GM12878 (cell line): ENCODE results near the gene ZBTB42. TPM values are rescaled to one million over a fixed set of nuclear protein-coding genes. Genes with fewer than 3 reads are reported as not detected.
A peak's percentile ranks its signal among the peaks of the same experiment; 100 is the strongest.

Experiments
- ATAC-seq: fragments of 200-7000 bp; cut with Tn5 transposase; 3 replicates; pipeline ENCODE4 v1.9.1; 2020; ENCODE audit warnings: mild to moderate bottlenecking, moderate library complexity
- BruUV-seq: library from RNA; stranded (reverse); fragments of 400-500 nt; replicated peaks from 2 replicates; lab custom pipeline; 2021; lab: Mats Ljungman, UMichigan
- CTCF ChIA-PET: fragments of 300-600 bp; sonication (Branson Sonifier 250); formaldehyde crosslinking; extraction: SDS; loops from one replicate; lab custom pipeline; 2021; ENCODE audit warnings: inconsistent platforms; lab: Yijun Ruan, JAX
- POLR2A ChIA-PET: fragments of 350-600 bp; formaldehyde crosslinking; extraction: SDS; loops from one replicate; lab custom pipeline; 2021; ENCODE audit warnings: inconsistent platforms; lab: Charles Lee
- RAD21 ChIA-PET: fragments of 300-600 bp; sonication (Branson Sonifier 250); formaldehyde crosslinking; loops from one replicate; lab custom pipeline; 2023; ENCODE audit warnings: antibody characterized with exemption; ENCODE audit not compliant: unreplicated experiment; lab: Charles Lee
- SMC1A ChIA-PET: fragments of 300-600 bp; sonication (Branson Sonifier 250); formaldehyde crosslinking; loops from one replicate; lab custom pipeline; 2023; ENCODE audit not compliant: unreplicated experiment, uncharacterized antibody; lab: Charles Lee
- DNase-seq: peaks from one replicate; pipeline ENCODE4 v3.0.0-alpha.2; 2011; ENCODE audit warnings: low read depth, low spot score
- FAIRE-seq: peaks from 3 replicates; lab custom pipeline; 2011; peaks lifted over from hg19 to GRCh38; lab: Jason Lieb, UNC
- H2AFZ ChIP-seq: 2 replicates; pipeline ENCODE4 v1.6.0; 2011; ENCODE audit warnings: low read depth, low read length, control low read depth; ENCODE audit not compliant: control insufficient read depth
- H3K27ac ChIP-seq: 2 replicates; pipeline ENCODE4 v1.5.1; 2011; ENCODE audit warnings: control low read depth; ENCODE audit not compliant: control insufficient read depth, insufficient read depth
- H3K27me3 ChIP-seq, 2 experiments: replicated peaks in 1 of 2; 2 replicates each; pipeline versions ENCODE4 v1.6.0 to v1.6.1; 2011; ENCODE audit warnings: low read length in 1 of 2; ENCODE audit not compliant: control insufficient read depth in 2 of 2, insufficient read depth in 2 of 2
- H3K36me3 ChIP-seq, 2 experiments: 2 replicates each; pipeline ENCODE4 v1.5.1; 2011; ENCODE audit warnings: low read length in 1 of 2; ENCODE audit not compliant: control insufficient read depth in 2 of 2, insufficient read depth in 2 of 2
- H3K4me1 ChIP-seq: 2 replicates; pipeline ENCODE4 v1.6.1; 2011; ENCODE audit warnings: mild to moderate bottlenecking, low read length, moderate library complexity, mixed read lengths; ENCODE audit not compliant: control insufficient read depth, insufficient read depth
- H3K4me2 ChIP-seq: 2 replicates; pipeline ENCODE4 v1.6.0; 2011; ENCODE audit warnings: control low read depth; ENCODE audit not compliant: control insufficient read depth, insufficient read depth
- H3K4me3 ChIP-seq: fragments of 200-600 bp; sonication (generic); 2 replicates; pipeline ENCODE4 v1.5.1; 2016
- H3K79me2 ChIP-seq: 2 replicates; pipeline ENCODE4 v1.6.0; 2011; ENCODE audit warnings: low read length; ENCODE audit not compliant: control insufficient read depth, insufficient read depth
- H3K9ac ChIP-seq: 2 replicates; pipeline ENCODE4 v1.8.0; 2011; ENCODE audit warnings: low read length, control low read depth, mixed read lengths; ENCODE audit not compliant: control insufficient read depth, insufficient read depth
- H3K9me3 ChIP-seq: replicated peaks from 3 replicates; pipeline ENCODE4 v1.5.1; 2011; ENCODE audit warnings: mild to moderate bottlenecking, low read length; ENCODE audit not compliant: control insufficient read depth, insufficient read depth
- H4K20me1 ChIP-seq: 2 replicates; pipeline ENCODE4 v1.6.0; 2011; ENCODE audit not compliant: control insufficient read depth, insufficient read depth
- BACH1 ChIP-seq: fragments of 450-650 bp; IDR thresholded peaks from 2 replicates; pipeline ENCODE4 v1.6.1; 2017; ENCODE audit warnings: mild to moderate bottlenecking, borderline replicate concordance
- CBX5 ChIP-seq: sonication (generic); IDR thresholded peaks from 2 replicates; pipeline ENCODE4 v1.6.1; 2016; ENCODE audit warnings: low read depth, moderate library complexity, mild to moderate bottlenecking, inconsistent platforms
- CHD1 ChIP-seq: IDR thresholded peaks from 2 replicates; pipeline ENCODE4 v1.6.1; 2012; ENCODE audit warnings: low read depth, low read length, improper control_type of control experiment
- ESRRA ChIP-seq: IDR thresholded peaks from 2 replicates; pipeline ENCODE4 v1.6.1; 2012; ENCODE audit warnings: mild to moderate bottlenecking, low read length, improper control_type of control experiment
- GABPA ChIP-seq: IDR thresholded peaks from 2 replicates; pipeline ENCODE4 v1.6.1; 2014; ENCODE audit warnings: antibody characterized with exemption, low read depth, mild to moderate bottlenecking, inconsistent platforms
- HDGF ChIP-seq: fragments of 450-650 bp; IDR thresholded peaks from 2 replicates; pipeline ENCODE4 v1.6.1; 2016; ENCODE audit warnings: antibody characterized with exemption
- IKZF1 ChIP-seq: fragments of 450-650 bp; conservative IDR thresholded peaks from 2 replicates; pipeline ENCODE4 v1.6.1; 2017; ENCODE audit warnings: antibody characterized with exemption, mild to moderate bottlenecking
- MXI1 ChIP-seq: fragments of 150-350 bp; IDR thresholded peaks from 2 replicates; pipeline ENCODE4 v1.6.1; 2011; ENCODE audit warnings: low read depth, mild to moderate bottlenecking, inconsistent platforms, low read length, improper control_type of control experiment
- NR2C2 ChIP-seq: IDR thresholded peaks from 2 replicates; pipeline ENCODE4 v1.6.1; 2011; ENCODE audit warnings: borderline replicate concordance, low read depth; ENCODE audit not compliant: control insufficient read depth, insufficient read length
- POU2F2 ChIP-seq: IDR thresholded peaks from 3 replicates; pipeline ENCODE4 v1.6.1; 2011; ENCODE audit warnings: low read depth, mild to moderate bottlenecking, low read length, borderline replicate concordance
- RUNX3 ChIP-seq: IDR thresholded peaks from 2 replicates; pipeline ENCODE4 v1.6.1; 2012; ENCODE audit warnings: low read length, inconsistent platforms
- SIN3A ChIP-seq: IDR thresholded peaks from 2 replicates; pipeline ENCODE4 v1.6.1; 2012; ENCODE audit warnings: low read depth, low read length, improper control_type of control experiment
- SPI1 ChIP-seq: IDR thresholded peaks from 2 replicates; pipeline ENCODE4 v1.6.1; 2011; ENCODE audit warnings: low read depth, mild to moderate bottlenecking, low read length, moderate library complexity, borderline replicate concordance; ENCODE audit not compliant: insufficient read depth
- SUPT20H ChIP-seq: IDR thresholded peaks from 2 replicates; pipeline ENCODE4 v1.6.1; 2011; ENCODE audit warnings: low read depth, mild to moderate bottlenecking, low read length, moderate library complexity, borderline replicate concordance; ENCODE audit not compliant: control insufficient read depth
- TARDBP ChIP-seq: IDR thresholded peaks from 2 replicates; pipeline ENCODE4 v1.6.1; 2016; ENCODE audit warnings: borderline replicate concordance
- ZNF274 ChIP-seq: IDR thresholded peaks from one replicate; pipeline ENCODE4 v1.8.0; 2011; ENCODE audit not compliant: insufficient read length, insufficient read depth
- WGBS: methylation state at CpG from one replicate; pipeline ENCODE4 v1.1.6; 2016; ENCODE audit warnings: low lambda C conversion rate; ENCODE audit not compliant: insufficient replicate concordance, insufficient coverage; ENCODE audit errors: missing lambda C conversion rate; 5-methylcytosine and 5-hydroxymethylcytosine counted together
- in situ Hi-C: fragments of 300-500 bp; cut with MboI; formaldehyde crosslinking; loops from 9 replicates; pipeline ENCODE4 v1.14.3; 2018; ENCODE audit warnings: mixed read lengths
- intact Hi-C: fragments of 100-400 bp; cut with micrococcal nuclease; formaldehyde crosslinking; loops from one replicate; pipeline ENCODE4 v1.14.2; 2022; ENCODE audit not compliant: unreplicated experiment
- polyA plus RNA-seq, 11 experiments: library from polyadenylated mRNA; depleted of rRNA in 4 of 11; unstranded in 6 of 11; stranded (reverse) in 5 of 11; fragments of >200 nt; fragmentation: Nextera tagmentation in 4 of 11; fragmentation: Illumina TruSeq in 1 of 11; extraction: Ambion mirVana in 4 of 11; extraction: Trizol in 1 of 11; gene quantifications; 1 replicate in 1 of 11; 2 replicates in 10 of 11; pipeline versions ENCODE4 v1.2.1 to v1.2.3, GENCODE V29; 2011 to 2016; ENCODE audit warnings: inconsistent platforms in 2 of 11, missing spikeins in 2 of 11, low read depth in 1 of 11
- total RNA-seq, 4 experiments: library from RNA; depleted of rRNA in 3 of 4; stranded (reverse); fragments of >200 nt in 3 of 4; fragmentation: Illumina TruSeq in 1 of 4; extraction: Trizol in 1 of 4; gene quantifications; 2 replicates each; pipeline versions ENCODE4 v1.2.1 to v1.2.3, GENCODE V29; 2013 to 2021
- TF ChIP-seq, protein P1 (sequence below): fragments of 450-650 bp; conservative IDR thresholded peaks from 2 replicates; pipeline ENCODE4 v1.6.1; 2017; ENCODE audit warnings: mild to moderate bottlenecking, moderate library complexity

ZBTB42 gene
- total and polyA plus RNA-seq, 10 of the 15 experiments (the other 5 are each of a cell fraction or from before 2014, with no cell fraction given), result 0.05 to 1.2 (median 0.37) TPM; not detected in 2

GRCh38 chr14:104793703-104793959 is 7.3 kb upstream of the ZBTB42 start:
- FAIRE-seq (no peak), DNase-seq (no peak), ATAC-seq (no peak)
- Histone ChIP-seq H3K27me3 (peaks cover 0 to 3% of the 10 kb centered on the region in 2 experiments; a peak in 1 of 4 replicates), H3K36me3 (peaks cover 0 to 4% of the 10 kb centered on the region in 2 experiments; a peak in 2 of 4 replicates), H3K4me1 (peaks cover 19% of the 10 kb centered on the region), H4K20me1 (no peaks in the 10 kb centered on the region; the same call in 1 of the 2 replicates), H3K4me3 (peak overlapping the region; percentile 68), H3K4me2 (peak overlapping the region; percentile 98), H3K79me2 (peaks cover 26% of the 10 kb centered on the region), H3K27ac (0 out of 2 replicates have a peak overlapping the region, but pooled peaks have one; percentile 47), H2AFZ (no peak overlapping the region), H3K9ac (peak overlapping the region; percentile 87), H3K9me3 (no peaks in the 10 kb centered on the region)
- BruUV-seq, result no TSS peak
- ChIA-PET POLR2A (no interaction called here), CTCF (interaction anchor here (1.4 kb wide), 1 partner anchor 32 kb away, joined by 4 read pairs; no protein-coding TSS in a partner anchor), SMC1A (no interaction called here), RAD21 (no interaction called here)
- 58% methylated on average over 2 of the region's 2 CpGs for WGBS
- no peak for TF ChIP-seq SPI1
- TF ChIP-seq IKZF1, result no peak
- no peak for TF ChIP-seq CBX5
- no peak for TF ChIP-seq NR2C2
- no peak for TF ChIP-seq POU2F2
- no peak for TF ChIP-seq CHD1
- no peak for TF ChIP-seq ZNF274
- TF ChIP-seq, protein P1, sequence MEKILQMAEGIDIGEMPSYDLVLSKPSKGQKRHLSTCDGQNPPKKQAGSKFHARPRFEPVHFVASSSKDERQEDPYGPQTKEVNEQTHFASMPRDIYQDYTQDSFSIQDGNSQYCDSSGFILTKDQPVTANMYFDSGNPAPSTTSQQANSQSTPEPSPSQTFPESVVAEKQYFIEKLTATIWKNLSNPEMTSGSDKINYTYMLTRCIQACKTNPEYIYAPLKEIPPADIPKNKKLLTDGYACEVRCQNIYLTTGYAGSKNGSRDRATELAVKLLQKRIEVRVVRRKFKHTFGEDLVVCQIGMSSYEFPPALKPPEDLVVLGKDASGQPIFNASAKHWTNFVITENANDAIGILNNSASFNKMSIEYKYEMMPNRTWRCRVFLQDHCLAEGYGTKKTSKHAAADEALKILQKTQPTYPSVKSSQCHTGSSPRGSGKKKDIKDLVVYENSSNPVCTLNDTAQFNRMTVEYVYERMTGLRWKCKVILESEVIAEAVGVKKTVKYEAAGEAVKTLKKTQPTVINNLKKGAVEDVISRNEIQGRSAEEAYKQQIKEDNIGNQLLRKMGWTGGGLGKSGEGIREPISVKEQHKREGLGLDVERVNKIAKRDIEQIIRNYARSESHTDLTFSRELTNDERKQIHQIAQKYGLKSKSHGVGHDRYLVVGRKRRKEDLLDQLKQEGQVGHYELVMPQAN, result no peak
- no peak for TF ChIP-seq SIN3A
- no peak for TF ChIP-seq MXI1
- no peak for TF ChIP-seq GABPA
- no peak for TF ChIP-seq RUNX3
- TF ChIP-seq TARDBP, result no peak
- no peak for TF ChIP-seq HDGF
- no peak for TF ChIP-seq SUPT20H
- TF ChIP-seq ESRRA, result no peak
- TF ChIP-seq BACH1, result no peak
- in situ Hi-C loops, result no loop called here
- intact Hi-C loops, result no loop called here
